ENCODE results near the gene CDHR3. TPM values are rescaled to one million over a fixed set of nuclear protein-coding genes. Genes with fewer than 3 reads are reported as not detected.

CDHR3 gene
- polyA plus RNA-seq, 6 donors from 2014 or later, result 7.0 to 23.9 (median 15.0) TPM

- no peaks in the 10 kb centered on the region for H3K27me3 Mint-ChIP-seq
- H3K9me3 Mint-ChIP-seq, result no peaks in the 10 kb centered on the region
- peak overlapping the region in 3 of 6 donors; percentile 24 to 73 (median 37) for H3K27ac Mint-ChIP-seq
- peaks cover 6 to 17% of the 10 kb centered on the region in 2 donors for H3K36me3 Mint-ChIP-seq
- DNase-seq, result no peak
- no peak for ATAC-seq (ENCODE audit: low read depth in 2 of 2)
- peak overlapping the region in 4 of 8 donors; percentile 30 to 68 (median 56) for H3K4me3 Mint-ChIP-seq
- peaks cover 38 to 61% (median 57%) of the 10 kb centered on the region in 3 donors for H3K4me1 Mint-ChIP-seq
These were observed 66.4 kb downstream of the CDHR3 start for GRCh38 chr7:106029451-106029850.

DNA sequence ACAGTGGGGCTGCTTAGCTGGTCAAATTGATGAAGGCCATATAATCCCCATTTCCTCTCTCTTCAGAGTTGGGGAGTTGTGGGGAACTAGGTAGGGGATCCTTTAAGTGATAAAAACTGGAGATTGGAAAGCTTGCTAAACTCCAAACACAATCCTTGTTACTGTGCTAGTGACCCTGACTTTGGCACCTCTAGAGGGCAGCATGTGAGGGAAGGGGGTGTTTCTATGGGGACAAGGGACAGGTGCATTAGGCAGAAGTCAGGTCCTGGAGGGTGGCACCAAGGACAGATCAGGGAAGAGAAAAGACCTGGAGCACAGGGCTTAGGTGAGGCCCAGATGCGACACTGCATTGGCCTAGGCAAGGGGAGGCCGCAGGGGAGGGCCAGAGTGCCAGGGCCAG is 66.9 kb downstream of the CDHR3 start:
- Mint-ChIP-seq H3K27me3 (no peaks in the 10 kb centered on the region), H3K9me3 (no peaks in the 10 kb centered on the region), H3K4me3 (peak overlapping the region in 1 of 8 donors; percentile 30), H3K36me3 (peaks cover 6 to 17% of the 10 kb centered on the region in 2 donors), H3K27ac (peak overlapping the region in 3 of 6 donors; percentile 24 to 72 (median 37)), H3K4me1 (peaks cover 33 to 56% (median 52%) of the 10 kb centered on the region in 3 donors)
- DNase-seq (no peak), ATAC-seq (ENCODE audit: low read depth in 2 of 2) (no peak)

GRCh38 chr7:106031300-106032035 is 68.4 kb downstream of the CDHR3 start:
- Mint-ChIP-seq H3K27me3 (no peaks in the 10 kb centered on the region), H3K36me3 (peaks cover 6 to 15% of the 10 kb centered on the region in 2 donors), H3K9me3 (no peaks in the 10 kb centered on the region), H3K4me3 (peak overlapping the region in 6 of 8 donors; percentile 16 to 65 (median 49)), H3K4me1 (peaks cover 36 to 55% (median 47%) of the 10 kb centered on the region in 3 donors), H3K27ac (peak overlapping the region in 2 of 6 donors; percentile 54 to 65)
- ATAC-seq (ENCODE audit: low read depth in 2 of 2), result peak in 1 of 2 donors; percentile 37
- DNase-seq, result no peak

- no peak for ATAC-seq (ENCODE audit: low read depth in 2 of 2)
- Mint-ChIP-seq H3K36me3 (peaks cover 6 to 13% of the 10 kb centered on the region in 2 donors), H3K4me1 (peaks cover 33 to 54% (median 47%) of the 10 kb centered on the region in 3 donors), H3K27ac (peak overlapping the region in 1 of 6 donors; percentile 60), H3K4me3 (no peak overlapping the region), H3K9me3 (no peaks in the 10 kb centered on the region), H3K27me3 (no peaks in the 10 kb centered on the region)
- no peak for DNase-seq
These were observed 69.2 kb downstream of the CDHR3 start for GRCh38 chr7:106032295-106032694.

- H3K9me3 Mint-ChIP-seq, result no peaks in the 10 kb centered on the region
- H3K27me3 Mint-ChIP-seq, result no peaks in the 10 kb centered on the region
- ATAC-seq (ENCODE audit: low read depth in 2 of 2) (no peak), DNase-seq (no peak)
- peaks cover 6 to 13% of the 10 kb centered on the region in 2 donors for H3K36me3 Mint-ChIP-seq
- no peak overlapping the region for H3K27ac Mint-ChIP-seq
- H3K4me1 Mint-ChIP-seq, result peaks cover 33 to 49% (median 47%) of the 10 kb centered on the region in 3 donors
- no peak overlapping the region for H3K4me3 Mint-ChIP-seq
These were observed 70.7 kb downstream of the CDHR3 start for GRCh38 chr7:106033735-106034134.

GRCh38 chr7:106034383-106034782 is 71.3 kb downstream of the CDHR3 start:
- H3K4me3 Mint-ChIP-seq, result no peak overlapping the region
- no peaks in the 10 kb centered on the region for H3K27me3 Mint-ChIP-seq
- H3K27ac Mint-ChIP-seq, result no peak overlapping the region
- peaks cover 6 to 11% of the 10 kb centered on the region in 2 donors for H3K36me3 Mint-ChIP-seq
- H3K4me1 Mint-ChIP-seq, result peaks cover 32 to 43% (median 41%) of the 10 kb centered on the region in 3 donors
- ATAC-seq (ENCODE audit: low read depth in 2 of 2), result no peak
- no peak for DNase-seq
- no peaks in the 10 kb centered on the region for H3K9me3 Mint-ChIP-seq

DNA sequence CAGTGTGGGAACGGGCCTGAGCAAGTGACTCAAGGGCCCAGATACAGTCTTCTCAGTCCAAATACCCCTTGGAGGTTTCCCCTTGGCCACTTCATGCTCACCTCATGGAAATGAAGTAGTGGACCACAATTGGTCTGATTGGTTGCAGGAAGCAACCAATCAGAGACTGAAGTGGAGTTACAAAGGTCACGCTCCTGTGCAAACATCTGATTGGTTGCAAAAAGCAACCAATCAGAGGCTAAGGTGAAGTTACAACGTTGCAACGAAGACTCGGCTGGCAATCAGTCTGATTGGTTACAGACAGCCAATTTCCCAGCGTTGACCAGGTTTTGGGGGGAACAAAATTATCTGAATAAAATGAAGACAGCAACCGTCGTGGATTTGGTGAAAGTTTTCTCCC is 72.5 kb downstream of the CDHR3 start:
- Mint-ChIP-seq H3K27ac (peak overlapping the region in 1 of 6 donors; percentile 29), H3K9me3 (no peaks in the 10 kb centered on the region), H3K36me3 (peaks cover 6 to 8% of the 10 kb centered on the region in 2 donors), H3K4me1 (peaks cover 24 to 38% (median 29%) of the 10 kb centered on the region in 3 donors), H3K4me3 (no peak overlapping the region), H3K27me3 (no peaks in the 10 kb centered on the region)
- ATAC-seq (ENCODE audit: low read depth in 2 of 2), result no peak
- no peak for DNase-seq

- Mint-ChIP-seq H3K27ac (no peak overlapping the region), H3K4me3 (peak overlapping the region in 1 of 8 donors; percentile 40), H3K9me3 (no peaks in the 10 kb centered on the region), H3K36me3 (peaks cover 6 to 8% of the 10 kb centered on the region in 2 donors), H3K4me1 (peaks cover 21 to 38% (median 28%) of the 10 kb centered on the region in 3 donors), H3K27me3 (peaks cover 0 to 1% (median 1%) of the 10 kb centered on the region in 3 donors)
- DNase-seq (no peak), ATAC-seq (ENCODE audit: low read depth in 2 of 2) (no peak)
These were observed 72.9 kb downstream of the CDHR3 start for GRCh38 chr7:106036004-106036403.

DNA sequence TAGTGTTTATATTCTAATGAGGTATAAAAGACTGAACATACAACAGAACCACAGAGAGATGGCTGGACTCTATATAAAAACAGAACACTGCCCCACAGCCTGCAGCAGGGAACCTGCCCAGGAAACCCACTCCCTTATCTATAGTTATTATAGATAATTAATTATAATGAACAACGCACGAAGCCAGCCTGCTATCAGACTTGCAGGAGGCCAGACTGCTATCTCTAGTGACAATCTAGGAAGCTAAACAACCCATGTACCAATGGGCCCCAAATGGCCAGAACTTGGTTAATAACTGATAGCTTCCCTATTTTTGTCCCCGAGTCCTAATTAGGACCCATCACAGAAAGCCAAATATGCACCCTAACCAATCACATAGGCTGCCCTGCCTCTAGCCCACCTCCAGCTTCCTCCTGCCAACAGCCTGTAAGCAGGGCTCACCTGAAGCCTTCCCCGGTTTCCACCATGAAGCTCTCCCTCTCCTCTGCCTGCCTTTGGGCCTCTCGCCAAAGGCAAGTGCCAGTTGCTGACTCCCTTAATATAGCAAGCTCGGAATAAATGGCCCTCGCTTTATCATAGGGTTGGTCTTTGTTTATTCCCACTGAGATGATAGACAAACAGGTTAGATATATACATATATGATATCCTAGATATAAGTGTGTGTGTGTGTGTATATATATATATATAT is 74.6 kb downstream of the CDHR3 start:
- H3K4me3 Mint-ChIP-seq, result no peak overlapping the region
- peaks cover 19 to 41% (median 25%) of the 10 kb centered on the region in 3 donors for H3K4me1 Mint-ChIP-seq
- DNase-seq (no peak), ATAC-seq (ENCODE audit: low read depth in 2 of 2) (no peak)
- H3K9me3 Mint-ChIP-seq, result no peaks in the 10 kb centered on the region
- no peaks in the 10 kb centered on the region for H3K36me3 Mint-ChIP-seq
- H3K27me3 Mint-ChIP-seq, result peaks cover 0 to 8% (median 4%) of the 10 kb centered on the region in 3 donors
- peak overlapping the region in 2 of 6 donors; percentile 7 to 33 for H3K27ac Mint-ChIP-seq

DNA sequence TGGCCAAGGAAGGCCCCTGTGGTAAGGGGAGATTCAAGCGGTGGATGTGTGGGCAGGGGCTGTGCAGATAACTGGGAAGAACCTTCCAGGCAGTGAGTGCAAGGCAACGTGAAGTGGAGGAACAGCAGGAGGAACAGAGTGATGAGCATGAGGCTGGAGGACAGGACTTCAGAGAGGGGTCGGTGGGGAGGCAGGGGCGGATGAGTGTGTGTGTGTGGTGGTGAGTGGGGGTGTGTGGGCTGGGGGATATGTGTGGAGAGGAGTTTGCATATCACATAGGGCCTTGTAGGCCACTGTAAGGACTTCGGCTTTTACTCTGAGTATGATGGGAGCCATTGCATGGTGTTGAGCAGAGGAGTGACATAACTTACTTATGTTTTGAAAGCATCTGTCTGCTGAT is 75.2 kb downstream of the CDHR3 start:
- Mint-ChIP-seq H3K27ac (peak overlapping the region in 2 of 6 donors; percentile 18 to 61), H3K4me3 (no peak overlapping the region), H3K4me1 (peaks cover 23 to 45% (median 28%) of the 10 kb centered on the region in 3 donors), H3K9me3 (no peaks in the 10 kb centered on the region), H3K27me3 (peaks cover 0 to 8% (median 4%) of the 10 kb centered on the region in 3 donors), H3K36me3 (no peaks in the 10 kb centered on the region)
- DNase-seq (no peak), ATAC-seq (ENCODE audit: low read depth in 2 of 2) (no peak)

GRCh38 chr7:106038916-106039315 is 75.9 kb downstream of the CDHR3 start:
- peaks cover 23 to 45% (median 28%) of the 10 kb centered on the region in 3 donors for H3K4me1 Mint-ChIP-seq
- no peak for ATAC-seq (ENCODE audit: low read depth in 2 of 2)
- H3K9me3 Mint-ChIP-seq, result no peaks in the 10 kb centered on the region
- H3K36me3 Mint-ChIP-seq, result no peaks in the 10 kb centered on the region
- no peak for DNase-seq
- peaks cover 0 to 8% (median 4%) of the 10 kb centered on the region in 3 donors for H3K27me3 Mint-ChIP-seq
- no peak overlapping the region for H3K27ac Mint-ChIP-seq
- peak overlapping the region in 1 of 8 donors; percentile 1 for H3K4me3 Mint-ChIP-seq

GRCh38 chr7:106039486-106040060 is 76.5 kb downstream of the CDHR3 start:
- no peak overlapping the region for H3K27ac Mint-ChIP-seq

DNA sequence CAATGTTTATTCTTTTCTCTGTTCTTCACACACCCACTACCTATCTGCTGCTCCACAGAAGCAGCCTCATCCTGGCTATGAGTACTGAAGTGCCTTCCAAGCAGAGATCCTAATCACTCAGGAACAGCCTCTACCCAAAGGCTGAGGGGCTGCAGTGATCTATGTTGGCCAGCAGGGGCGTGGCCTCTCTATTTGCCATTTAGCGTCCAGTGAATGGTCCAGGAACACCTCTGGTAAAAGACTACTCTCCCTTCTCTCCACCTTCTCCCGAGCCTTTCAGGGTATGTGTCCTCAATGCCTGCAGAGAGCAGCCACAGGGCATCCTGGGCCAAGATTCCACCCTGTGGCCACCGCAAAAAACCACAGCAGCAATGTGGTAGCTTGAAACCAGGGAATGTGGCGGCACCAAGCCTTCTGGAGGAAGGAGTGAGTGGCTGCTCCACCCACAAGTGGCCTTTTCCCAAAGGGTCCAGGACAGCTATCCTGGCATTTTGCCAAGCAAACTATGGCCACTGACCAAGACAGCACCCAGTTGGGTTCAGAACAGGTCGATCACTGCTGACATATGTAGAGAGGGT is 78.2 kb downstream of the CDHR3 start:
- ATAC-seq (ENCODE audit: low read depth in 2 of 2) (peak; percentile 29 to 48), DNase-seq (no peak)
- H3K4me3 Mint-ChIP-seq, result peak overlapping the region in 1 of 8 donors; percentile 25

More at GRCh38 chr7:106039486-106040060, 76.5 kb downstream of the CDHR3 start:
- Mint-ChIP-seq H3K9me3 (no peaks in the 10 kb centered on the region), H3K4me1 (peaks cover 23 to 45% (median 28%) of the 10 kb centered on the region in 3 donors), H3K36me3 (no peaks in the 10 kb centered on the region), H3K27me3 (peaks cover 0 to 8% (median 4%) of the 10 kb centered on the region in 3 donors), H3K4me3 (no peak overlapping the region)
- DNase-seq (no peak), ATAC-seq (ENCODE audit: low read depth in 2 of 2) (no peak)

More for the DNA sequence above, 78.2 kb downstream of the CDHR3 start:
- Mint-ChIP-seq H3K9me3 (no peaks in the 10 kb centered on the region), H3K4me1 (peaks cover 19 to 35% (median 28%) of the 10 kb centered on the region in 3 donors), H3K36me3 (no peaks in the 10 kb centered on the region), H3K27me3 (peaks cover 0 to 8% (median 4%) of the 10 kb centered on the region in 3 donors), H3K27ac (peak overlapping the region in 1 of 6 donors; percentile 64)
